Stromal cell of bone marrow (primary cell): ENCODE measurements around the gene TMEM184B.
A peak's percentile ranks its signal among the peaks of the same experiment; 100 is the strongest.

Experiments
- DNase-seq: peaks from one replicate; pipeline ENCODE4 v3.0.0-alpha.2; 2012; ENCODE audit warnings: low read depth

Gene TMEM184B

GRCh38 chr22:38223289-38223960 is 49.4 kb downstream of the TMEM184B start:
- no peak for DNase-seq

- DNase-seq: no peak
These were observed 50.1 kb downstream of the TMEM184B start for GRCh38 chr22:38222797-38223119.

GRCh38 chr22:38221908-38222796 is 50.7 kb downstream of the TMEM184B start:
- no peak for DNase-seq

- no peak for DNase-seq
These were observed 51.4 kb downstream of the TMEM184B start for GRCh38 chr22:38221407-38221806.

- DNase-seq: no peak
These were observed 52.0 kb downstream of the TMEM184B start for GRCh38 chr22:38220653-38221386.

GRCh38 chr22:38220163-38220562 is 52.6 kb downstream of the TMEM184B start:
- DNase-seq: no peak

- no peak for DNase-seq
These were observed 53.2 kb downstream of the TMEM184B start for GRCh38 chr22:38219632-38220031.

- DNase-seq: peak; percentile 81
These were observed 53.9 kb downstream of the TMEM184B start for GRCh38 chr22:38218661-38219622.

- no peak for DNase-seq
These were observed 57.4 kb downstream of the TMEM184B start for GRCh38 chr22:38215156-38216038.

GRCh38 chr22:38214302-38215056 is 58.3 kb downstream of the TMEM184B start:
- no peak for DNase-seq

- DNase-seq: no peak
These were observed 58.9 kb downstream of the TMEM184B start for GRCh38 chr22:38213990-38214301.

GRCh38 chr22:38213319-38213989 is 59.4 kb downstream of the TMEM184B start:
- DNase-seq: no peak

GRCh38 chr22:38212442-38212841 is 60.4 kb downstream of the TMEM184B start:
- DNase-seq: no peak

GRCh38 chr22:38211556-38211955 is 61.3 kb downstream of the TMEM184B start:
- DNase-seq: no peak

- no peak for DNase-seq
These were observed 64.2 kb downstream of the TMEM184B start for GRCh38 chr22:38208551-38208968.

- DNase-seq: no peak
These were observed 64.8 kb downstream of the TMEM184B start for GRCh38 chr22:38207898-38208432.

- DNase-seq: peak; percentile 90
These were observed 67.3 kb downstream of the TMEM184B start for GRCh38 chr22:38205261-38206128.

- DNase-seq: no peak
These were observed 68.0 kb downstream of the TMEM184B start for GRCh38 chr22:38204784-38205183.
